Stimulated activated CD8-positive, alpha-beta memory T cell treated with anti-CD3 and anti-CD28 coated beads, Interleukin-12 subunit alpha, Interleukin-12 subunit beta, amount 100 ng/mL, for 24 hours (primary cell): ENCODE data around the gene MED16.
"Not testable (repeated sequence)": the region's sequence is repeated elsewhere in the genome, so short reads cannot be mapped to it uniquely, and the experiment has no call there.

ENCODE experiments used
- DNase-seq: peaks from one replicate; pipeline ENCODE4 v3.0.0-alpha.2; 2020; ENCODE audit errors: extremely low read depth

MED16 gene

DNA sequence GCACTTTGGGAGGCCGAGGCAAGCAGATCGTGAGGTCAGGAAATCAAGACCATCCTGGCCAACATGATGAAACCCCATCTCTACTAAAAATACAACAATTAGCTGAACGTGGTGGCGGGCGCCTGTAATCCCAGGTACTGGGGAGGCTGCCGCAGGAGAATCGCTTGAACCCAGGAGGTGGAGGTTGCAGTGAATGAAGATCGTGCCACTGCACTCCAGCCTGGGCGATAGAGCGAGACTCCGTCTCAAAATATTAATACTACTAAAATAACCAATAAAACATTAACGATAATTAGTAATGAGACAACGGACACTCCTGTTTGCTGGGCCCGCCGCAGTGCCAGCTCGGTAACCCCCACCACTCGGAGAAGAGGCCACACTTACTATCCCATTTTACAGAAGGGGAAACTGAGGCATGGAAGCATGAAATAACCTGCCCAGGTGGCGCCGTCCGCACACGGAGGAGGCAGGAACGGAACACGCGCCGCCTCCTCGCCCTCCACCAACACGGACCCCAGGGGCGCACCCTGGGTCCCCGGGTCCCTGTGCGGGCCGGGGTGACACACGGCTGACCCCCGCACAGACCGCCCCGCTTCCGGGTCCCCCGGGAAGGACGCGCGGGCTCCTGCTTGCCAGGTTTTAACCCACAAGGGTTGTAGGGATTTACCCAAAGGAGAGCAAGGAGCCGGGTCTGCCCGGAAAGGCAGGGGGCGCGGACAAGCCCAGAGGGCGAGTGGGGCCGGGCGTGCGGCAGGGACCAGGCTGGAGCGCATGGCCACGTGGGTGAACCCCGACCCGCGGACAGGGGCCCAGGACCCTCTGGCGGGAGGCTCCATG is 18.4 kb upstream of the MED16 start:
- no peak for DNase-seq

DNA sequence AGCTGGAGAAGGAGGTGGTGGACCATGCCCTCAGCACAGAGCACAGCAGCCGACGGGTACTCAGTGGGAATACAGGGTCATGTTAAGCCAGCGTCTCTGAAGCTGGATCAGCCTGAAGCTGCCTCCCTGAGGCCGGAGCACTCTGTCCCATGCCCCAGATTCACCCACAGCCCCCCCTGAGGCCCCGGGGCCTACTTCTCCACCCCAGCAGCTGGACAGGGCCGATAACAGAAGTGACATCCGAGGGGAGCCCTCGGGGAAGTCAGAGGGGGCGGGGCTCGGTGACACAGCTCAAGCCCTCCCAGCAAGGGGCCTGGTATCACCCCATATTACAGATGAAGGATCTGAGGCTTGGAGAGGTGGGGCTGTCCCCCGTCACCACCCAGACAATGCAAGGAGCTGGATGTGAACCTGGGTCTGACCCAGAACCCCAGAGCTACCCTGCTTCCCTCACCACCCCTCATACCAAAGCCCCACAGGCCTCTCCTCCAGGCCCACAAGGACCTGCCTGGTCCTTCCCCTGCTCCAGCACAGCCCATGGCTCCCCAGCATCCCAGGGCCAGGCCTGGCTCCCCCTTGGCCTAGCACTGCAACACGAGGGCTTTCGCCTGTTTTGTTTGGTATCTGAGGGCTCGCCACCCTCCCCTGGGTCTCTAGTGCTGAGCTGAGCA is 14.3 kb upstream of the MED16 start:
- DNase-seq: no peak

GRCh38 chr19:906480-906879 is 13.5 kb upstream of the MED16 start:
- DNase-seq: no peak

DNA sequence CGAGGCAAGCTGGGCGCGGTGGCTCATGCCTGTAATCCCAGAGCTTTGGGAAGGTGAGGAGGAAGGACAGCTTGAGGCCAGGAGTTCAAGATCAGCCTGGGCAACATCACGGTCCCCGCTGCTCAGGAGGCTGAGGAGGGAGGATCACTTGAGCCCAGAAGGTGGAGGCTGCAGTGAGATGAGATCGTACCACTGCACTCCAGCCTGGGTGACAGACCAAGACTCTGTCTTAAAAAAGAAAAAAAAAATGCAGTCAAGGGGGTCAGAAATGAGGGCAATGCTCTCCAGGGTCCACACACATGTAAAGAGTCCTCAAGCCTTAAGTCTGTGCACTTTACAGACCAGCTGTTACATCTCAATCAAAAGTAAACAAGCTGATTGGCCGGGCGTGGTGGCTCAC is 11.6 kb upstream of the MED16 start:
- DNase-seq: no peak

- DNase-seq: no peak
Observed at GRCh38 chr19:903266-903797, 10.3 kb upstream of the MED16 start.

- DNase-seq: no peak
Observed at GRCh38 chr19:902446-903226, 9.6 kb upstream of the MED16 start.

DNA sequence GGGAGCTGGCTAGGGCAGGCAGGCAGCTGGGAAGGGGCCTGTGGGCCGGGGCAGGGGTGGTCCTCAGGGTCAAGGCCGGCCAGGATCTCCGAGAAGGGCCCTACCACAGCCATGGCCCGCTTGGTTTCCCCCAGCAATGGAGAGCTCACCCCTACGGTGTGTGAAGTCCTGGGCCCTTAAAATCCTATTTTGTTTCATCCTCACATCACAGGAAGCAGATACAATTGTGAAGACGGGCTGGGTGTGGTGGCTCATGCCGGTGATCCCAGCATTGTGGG is 9.0 kb upstream of the MED16 start:
- no peak for DNase-seq

GRCh38 chr19:901216-902092 is 8.5 kb upstream of the MED16 start:
- DNase-seq: no peak

GRCh38 chr19:900302-901111 is 7.5 kb upstream of the MED16 start:
- no peak for DNase-seq

DNA sequence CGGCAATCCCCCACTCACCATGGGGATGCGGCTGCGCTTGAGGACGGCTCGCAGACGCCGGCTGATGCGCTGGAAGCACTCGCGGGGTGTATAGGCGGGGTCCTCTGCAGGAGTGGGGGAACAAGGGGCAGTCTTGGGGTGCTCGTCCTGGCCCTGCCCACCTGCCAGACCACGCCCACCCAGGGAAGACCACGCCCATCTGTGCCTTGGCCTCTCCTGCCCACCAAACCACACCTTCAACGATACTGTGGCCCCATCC is 7.0 kb upstream of the MED16 start:
- no peak for DNase-seq

GRCh38 chr19:899336-900042 is 6.5 kb upstream of the MED16 start:
- DNase-seq: no peak

GRCh38 chr19:898663-899062 is 5.7 kb upstream of the MED16 start:
- DNase-seq: no peak

GRCh38 chr19:897442-898039 is 4.6 kb upstream of the MED16 start:
- DNase-seq: no peak

DNA sequence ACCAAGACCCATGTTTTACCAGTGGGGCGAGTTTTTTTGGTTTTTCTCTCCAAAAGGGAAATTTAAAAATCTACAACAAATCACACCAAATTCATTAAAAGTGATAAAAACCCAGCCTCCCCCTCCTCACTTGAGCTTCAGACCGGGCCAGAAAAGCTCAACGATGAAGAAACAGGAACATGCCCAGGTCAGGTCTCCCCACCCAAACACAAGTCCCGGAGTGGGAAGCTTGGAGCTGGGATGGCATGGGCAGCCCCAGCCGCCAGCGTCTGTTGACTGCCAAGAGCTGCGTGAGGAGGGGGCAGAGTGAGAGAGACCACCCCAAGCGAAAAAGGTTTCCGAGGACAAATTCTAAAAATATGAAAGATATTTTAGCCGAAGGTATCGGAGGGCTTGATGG is 4.0 kb upstream of the MED16 start:
- no peak for DNase-seq

- DNase-seq: no peak
Observed at GRCh38 chr19:896434-896833, 3.4 kb upstream of the MED16 start.

- DNase-seq: no peak
Observed at GRCh38 chr19:892243-892893, 619 bp downstream of the MED16 start.

- not testable (repeated sequence) for DNase-seq
Observed at GRCh38 chr19:891421-892200, 1.4 kb downstream of the MED16 start.

DNA sequence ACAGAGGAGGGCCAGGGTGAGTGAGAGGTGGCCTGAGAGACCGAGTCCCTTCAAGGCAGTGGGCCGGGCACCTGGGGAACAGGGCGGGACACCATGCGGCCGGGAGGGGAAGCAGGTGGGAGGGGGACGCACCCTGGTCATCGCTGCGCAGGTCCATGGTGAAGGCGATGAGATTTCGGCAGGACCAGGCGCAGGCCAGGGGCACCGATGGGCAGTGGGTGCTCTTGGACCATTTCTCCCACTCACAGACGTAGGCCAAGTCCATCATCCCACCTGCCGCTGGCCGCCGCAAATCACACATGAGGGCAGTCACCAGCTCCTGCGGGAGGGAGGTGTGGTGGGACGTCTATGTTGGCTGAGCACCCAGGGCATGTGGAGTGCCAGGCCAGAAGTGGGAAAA is 2.2 kb downstream of the MED16 start:
- DNase-seq: no peak
